ENCODE results near the gene HIF1AN. TPM values are rescaled to one million over a fixed set of nuclear protein-coding genes. Genes with fewer than 3 reads are reported as not detected.
"Not testable (repeated sequence)": the region's sequence is repeated elsewhere in the genome, so short reads cannot be mapped to it uniquely, and the experiment has no call there.

The HIF1AN gene
- total RNA-seq, 1 donor from 2014 or later: 19.3 TPM

DNA sequence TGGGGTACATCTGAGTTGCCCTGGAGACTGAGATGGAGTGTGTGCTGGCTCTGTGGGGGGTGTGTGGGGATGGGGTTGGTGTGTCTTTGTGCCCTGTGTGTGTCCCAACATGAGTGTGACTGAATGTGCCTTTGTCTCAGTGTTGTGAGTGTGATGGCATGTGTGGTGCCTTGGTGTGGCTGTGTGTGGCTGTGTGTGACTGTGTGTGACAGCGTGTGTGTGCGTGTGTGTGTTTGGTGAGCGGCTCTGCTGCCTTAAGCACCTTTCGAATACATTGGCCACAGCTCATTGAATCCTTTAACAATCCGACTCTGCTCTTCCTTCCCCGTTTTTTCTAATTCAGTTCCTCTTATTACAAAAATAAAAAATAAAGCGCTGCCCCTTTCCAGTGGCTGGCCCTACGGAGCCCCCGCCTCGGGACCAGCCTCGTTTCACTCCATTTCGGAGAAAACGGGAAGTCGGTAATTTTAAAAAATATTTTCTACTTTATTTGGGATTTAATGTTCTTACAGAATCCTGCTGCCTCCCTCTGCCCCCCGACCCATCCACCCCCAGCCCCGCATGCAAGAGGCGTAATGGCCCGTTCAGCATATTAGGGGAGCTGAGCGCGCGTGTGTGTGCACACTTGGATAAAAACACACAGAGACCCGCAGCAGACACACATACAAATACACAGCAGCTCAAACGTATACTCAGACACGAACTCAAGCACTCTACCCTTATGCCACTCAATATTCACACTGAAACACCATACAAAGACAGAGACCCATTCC lies 35.5 kb downstream of the HIF1AN start:
- Histone ChIP-seq H3K9ac (ENCODE audit: low read depth in 1 of 3, low read length in 3 of 3) (no peak overlapping the region), H3K9me3 (ENCODE audit: control insufficient read depth in 3 of 3, low read length in 3 of 3) (no peaks in the 10 kb centered on the region), H3K4me1 (ENCODE audit: control insufficient read depth in 3 of 3, insufficient read depth in 3 of 3, low read length in 3 of 3) (no peaks in the 10 kb centered on the region), H3K4me3 (ENCODE audit: low read length in 3 of 3) (no peak overlapping the region), H3K27me3 (ENCODE audit: control insufficient read depth in 3 of 3, insufficient read depth in 3 of 3, low read length in 3 of 3) (peaks cover 60 to 66% (median 64%) of the 10 kb centered on the region in 3 donors), H3K36me3 (ENCODE audit: control insufficient read depth in 3 of 3, insufficient read depth in 3 of 3, low read length in 3 of 3) (no peaks in the 10 kb centered on the region), H3K27ac (ENCODE audit: low read depth, low read length) (no peak overlapping the region)

DNA sequence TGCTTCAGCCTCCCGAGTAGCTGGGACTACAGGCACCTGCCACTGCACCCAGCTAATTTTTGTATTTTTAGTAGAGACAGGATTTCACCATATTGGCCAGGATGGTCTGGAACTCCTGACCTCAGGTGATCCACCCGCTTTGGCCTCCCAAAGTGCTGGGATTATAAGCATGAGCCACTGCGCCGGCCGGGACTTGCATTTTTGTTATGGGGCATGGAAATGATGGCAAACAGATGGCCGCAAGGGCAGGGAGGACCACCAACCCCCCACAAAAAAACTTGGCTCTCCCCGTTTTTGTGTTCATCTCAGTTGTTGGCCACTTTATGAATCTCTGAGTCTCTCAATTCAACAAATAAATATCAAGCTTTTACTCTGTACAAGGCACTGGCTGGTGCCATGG lies 39.4 kb downstream of the HIF1AN start:
- not testable (repeated sequence) for H3K27ac ChIP-seq (ENCODE audit: low read depth, low read length); H3K4me3 ChIP-seq (ENCODE audit: low read length in 3 of 3); H3K4me1 ChIP-seq (ENCODE audit: control insufficient read depth in 3 of 3, insufficient read depth in 3 of 3, low read length in 3 of 3); H3K9me3 ChIP-seq (ENCODE audit: control insufficient read depth in 3 of 3, low read length in 3 of 3); H3K9ac ChIP-seq (ENCODE audit: low read depth in 1 of 3, low read length in 3 of 3); H3K36me3 ChIP-seq (ENCODE audit: control insufficient read depth in 3 of 3, insufficient read depth in 3 of 3, low read length in 3 of 3)
- peaks cover 34 to 39% (median 34%) of the 10 kb centered on the region in 3 donors for H3K27me3 ChIP-seq (ENCODE audit: control insufficient read depth in 3 of 3, insufficient read depth in 3 of 3, low read length in 3 of 3)

DNA sequence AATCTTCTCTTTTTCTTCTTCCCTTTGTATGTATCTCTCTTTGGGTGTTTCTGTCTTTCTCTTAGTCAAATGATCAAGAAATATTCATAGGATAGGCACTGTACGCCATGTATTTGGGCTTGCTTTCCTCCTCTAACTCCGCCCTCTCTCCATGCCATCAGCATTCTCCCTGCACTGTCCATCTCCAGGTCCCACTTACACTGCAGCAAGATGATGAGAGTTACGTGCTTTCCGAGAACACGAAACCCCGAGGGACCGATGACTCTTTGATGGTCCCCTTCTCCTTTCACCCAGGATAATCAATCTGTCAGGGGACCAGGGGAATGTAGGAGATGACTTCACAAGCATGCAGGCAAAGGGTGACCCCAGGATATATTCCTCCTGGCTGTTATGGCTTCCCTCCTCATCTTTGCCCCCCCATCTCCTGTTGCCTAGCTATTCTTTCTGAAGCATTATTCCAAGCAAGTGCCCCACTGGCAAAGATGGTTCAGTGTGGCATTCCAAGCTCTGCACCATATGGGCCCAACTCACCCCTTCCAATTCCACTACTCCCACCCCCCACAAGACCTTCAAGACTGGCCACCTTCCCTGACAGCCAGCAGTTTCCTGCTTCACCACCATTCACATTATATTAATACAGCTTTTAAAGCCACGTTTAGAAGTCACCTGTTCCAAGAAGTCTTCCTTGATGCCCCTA lies 40.0 kb downstream of the HIF1AN start:
- Histone ChIP-seq H3K27me3 (ENCODE audit: control insufficient read depth in 3 of 3, insufficient read depth in 3 of 3, low read length in 3 of 3) (peaks cover 28 to 33% (median 28%) of the 10 kb centered on the region in 3 donors), H3K27ac (ENCODE audit: low read depth, low read length) (no peak overlapping the region), H3K9ac (ENCODE audit: low read depth in 1 of 3, low read length in 3 of 3) (no peak overlapping the region), H3K36me3 (ENCODE audit: control insufficient read depth in 3 of 3, insufficient read depth in 3 of 3, low read length in 3 of 3) (no peaks in the 10 kb centered on the region), H3K9me3 (ENCODE audit: control insufficient read depth in 3 of 3, low read length in 3 of 3) (no peaks in the 10 kb centered on the region), H3K4me1 (ENCODE audit: control insufficient read depth in 3 of 3, insufficient read depth in 3 of 3, low read length in 3 of 3) (no peaks in the 10 kb centered on the region), H3K4me3 (ENCODE audit: low read length in 3 of 3) (no peak overlapping the region)

DNA sequence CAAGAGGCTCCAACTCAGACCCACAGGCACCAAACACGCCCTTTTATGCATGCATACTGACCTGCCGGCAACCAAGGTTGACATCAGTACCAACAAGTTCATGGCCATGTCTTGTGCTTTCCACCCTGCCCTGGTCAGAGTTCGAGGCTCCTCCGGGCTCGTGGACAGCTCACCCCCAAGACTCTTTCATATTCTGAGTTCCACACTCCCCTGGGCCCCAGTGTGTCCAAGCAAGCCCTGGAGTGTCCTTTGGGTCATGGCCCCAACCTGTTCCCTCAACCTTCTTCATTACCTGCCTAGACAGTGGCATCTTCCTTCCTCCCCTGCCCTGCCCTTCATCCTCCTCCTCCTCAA lies 40.5 kb downstream of the HIF1AN start:
- Histone ChIP-seq H3K4me3 (ENCODE audit: low read length in 3 of 3) (no peak overlapping the region), H3K9me3 (ENCODE audit: control insufficient read depth in 3 of 3, low read length in 3 of 3) (no peaks in the 10 kb centered on the region), H3K27ac (ENCODE audit: low read depth, low read length) (no peak overlapping the region), H3K4me1 (ENCODE audit: control insufficient read depth in 3 of 3, insufficient read depth in 3 of 3, low read length in 3 of 3) (no peaks in the 10 kb centered on the region), H3K9ac (ENCODE audit: low read depth in 1 of 3, low read length in 3 of 3) (no peak overlapping the region), H3K27me3 (ENCODE audit: control insufficient read depth in 3 of 3, insufficient read depth in 3 of 3, low read length in 3 of 3) (peaks cover 23 to 29% (median 23%) of the 10 kb centered on the region in 3 donors), H3K36me3 (ENCODE audit: control insufficient read depth in 3 of 3, insufficient read depth in 3 of 3, low read length in 3 of 3) (no peaks in the 10 kb centered on the region)

DNA sequence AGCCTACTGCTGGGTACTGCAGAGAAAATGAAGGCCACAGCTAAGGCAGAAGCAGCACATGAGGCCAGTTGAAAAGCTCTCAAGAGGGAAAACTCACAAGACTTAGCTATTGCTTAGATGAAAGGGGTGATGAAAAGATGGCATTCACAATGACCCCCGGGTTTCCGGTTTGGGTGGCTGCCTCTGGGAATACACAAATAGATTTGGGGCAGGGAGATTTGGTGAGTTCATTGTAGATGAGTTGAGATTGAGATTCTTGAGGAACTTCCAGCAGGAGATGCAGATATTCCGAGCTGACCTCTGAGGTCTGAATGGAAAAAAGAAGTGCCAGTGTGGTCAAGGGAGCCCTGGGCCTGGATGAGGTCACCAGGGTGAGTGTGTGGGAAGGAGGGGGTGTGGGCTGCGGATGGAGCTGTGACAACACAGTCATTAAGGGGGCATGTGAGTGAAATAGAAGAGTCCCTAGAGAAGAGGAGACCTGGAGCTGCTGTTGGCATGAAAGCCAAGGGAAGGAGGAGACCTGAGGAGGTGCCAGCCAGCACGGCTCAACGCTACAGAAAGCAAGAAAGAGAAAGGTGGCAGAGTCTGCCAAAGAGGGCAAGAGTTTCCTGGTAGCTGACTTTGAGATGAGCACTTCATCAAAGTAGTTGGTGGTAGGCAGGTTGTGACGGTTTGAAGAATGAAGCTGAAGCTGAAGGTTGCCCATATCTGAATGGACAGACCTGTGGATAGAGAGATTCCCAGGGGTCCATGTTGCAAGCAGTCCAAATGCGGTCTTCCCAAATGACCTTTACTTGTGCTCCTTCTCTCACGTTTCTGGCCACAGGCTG lies 43.7 kb downstream of the HIF1AN start:
- Histone ChIP-seq H3K9me3 (ENCODE audit: control insufficient read depth in 3 of 3, low read length in 3 of 3) (no peaks in the 10 kb centered on the region), H3K36me3 (ENCODE audit: control insufficient read depth in 3 of 3, insufficient read depth in 3 of 3, low read length in 3 of 3) (no peaks in the 10 kb centered on the region), H3K27me3 (ENCODE audit: control insufficient read depth in 3 of 3, insufficient read depth in 3 of 3, low read length in 3 of 3) (peaks cover 14 to 19% (median 18%) of the 10 kb centered on the region in 3 donors), H3K4me1 (ENCODE audit: control insufficient read depth in 3 of 3, insufficient read depth in 3 of 3, low read length in 3 of 3) (no peaks in the 10 kb centered on the region), H3K9ac (ENCODE audit: low read depth in 1 of 3, low read length in 3 of 3) (no peak overlapping the region), H3K4me3 (ENCODE audit: low read length in 3 of 3) (no peak overlapping the region), H3K27ac (ENCODE audit: low read depth, low read length) (no peak overlapping the region)

DNA sequence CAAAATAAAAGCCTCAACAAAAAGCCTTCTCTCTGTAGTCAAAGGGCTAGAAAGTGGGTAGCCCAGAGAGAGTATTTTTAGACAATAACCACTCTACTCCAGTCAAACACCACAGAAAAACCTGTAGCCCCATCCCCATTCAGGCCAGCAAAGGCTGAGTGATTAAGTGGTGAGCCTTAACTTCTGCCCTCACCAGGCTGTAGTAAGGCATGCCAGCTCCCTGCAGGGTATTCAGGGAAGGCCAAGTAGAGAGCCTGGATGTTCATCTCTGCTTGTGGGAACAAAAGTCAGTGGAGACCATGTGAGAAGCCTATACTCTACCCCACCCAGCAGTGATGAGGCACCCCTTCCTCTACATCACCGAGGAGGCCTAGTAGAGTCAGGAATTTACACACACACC lies 51.2 kb downstream of the HIF1AN start:
- peaks cover 6 to 18% (median 16%) of the 10 kb centered on the region in 3 donors for H3K27me3 ChIP-seq (ENCODE audit: control insufficient read depth in 3 of 3, insufficient read depth in 3 of 3, low read length in 3 of 3)
- H3K27ac ChIP-seq (ENCODE audit: low read depth, low read length): no peak overlapping the region
- H3K4me3 ChIP-seq (ENCODE audit: low read length in 3 of 3): no peak overlapping the region
- H3K9ac ChIP-seq (ENCODE audit: low read depth in 1 of 3, low read length in 3 of 3): no peak overlapping the region
- H3K9me3 ChIP-seq (ENCODE audit: control insufficient read depth in 3 of 3, low read length in 3 of 3): peaks cover 0 to 4% (median 4%) of the 10 kb centered on the region in 3 donors
- no peaks in the 10 kb centered on the region for H3K36me3 ChIP-seq (ENCODE audit: control insufficient read depth in 3 of 3, insufficient read depth in 3 of 3, low read length in 3 of 3)
- H3K4me1 ChIP-seq (ENCODE audit: control insufficient read depth in 3 of 3, insufficient read depth in 3 of 3, low read length in 3 of 3): no peaks in the 10 kb centered on the region

DNA sequence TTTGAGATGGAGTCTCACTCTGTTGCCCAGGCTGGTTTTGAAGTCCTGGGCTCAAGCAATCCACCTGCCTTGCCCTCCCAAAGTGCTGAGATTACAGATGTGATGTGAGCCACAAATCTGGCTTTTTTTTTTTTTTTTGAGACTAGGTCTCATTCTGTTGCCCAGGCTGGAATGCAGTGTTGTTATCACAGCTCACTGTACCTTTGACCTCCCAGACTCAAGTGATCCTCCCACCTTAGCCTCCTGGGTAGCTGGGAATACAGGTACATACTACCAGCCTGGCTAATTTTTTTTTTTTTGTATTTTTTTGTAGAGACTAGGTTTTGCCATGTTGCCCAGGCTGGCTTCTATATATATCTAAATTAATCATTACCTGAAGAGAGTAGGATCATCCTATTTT lies 62.4 kb downstream of the HIF1AN start:
- Histone ChIP-seq H3K9me3 (ENCODE audit: control insufficient read depth in 3 of 3, low read length in 3 of 3) (no peaks in the 10 kb centered on the region), H3K27me3 (ENCODE audit: control insufficient read depth in 3 of 3, insufficient read depth in 3 of 3, low read length in 3 of 3) (peaks cover 0 to 7% (median 3%) of the 10 kb centered on the region in 3 donors), H3K4me3 (ENCODE audit: low read length in 3 of 3) (no peak overlapping the region), H3K27ac (ENCODE audit: low read depth, low read length) (no peak overlapping the region), H3K4me1 (ENCODE audit: control insufficient read depth in 3 of 3, insufficient read depth in 3 of 3, low read length in 3 of 3) (no peaks in the 10 kb centered on the region), H3K9ac (ENCODE audit: low read depth in 1 of 3, low read length in 3 of 3) (no peak overlapping the region), H3K36me3 (ENCODE audit: control insufficient read depth in 3 of 3, insufficient read depth in 3 of 3, low read length in 3 of 3) (no peaks in the 10 kb centered on the region)

DNA sequence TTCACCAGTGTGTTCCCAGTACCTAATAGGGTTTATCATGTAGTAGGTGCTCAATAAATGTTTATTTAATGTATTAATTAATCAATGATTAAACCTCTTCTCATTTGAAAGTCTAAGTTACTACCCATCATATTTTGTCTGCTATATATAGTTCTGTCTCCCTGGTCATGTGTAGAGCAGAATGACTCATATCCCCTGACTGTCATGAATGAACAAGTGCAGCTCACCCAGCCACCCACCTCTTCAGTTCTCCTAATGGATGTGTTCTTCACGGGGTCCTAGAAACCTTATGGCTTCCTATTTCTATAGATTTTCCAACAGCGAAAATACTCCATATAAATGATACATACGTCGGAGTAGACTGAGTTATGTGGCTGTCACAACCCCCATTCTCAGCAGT lies 64.5 kb downstream of the HIF1AN start:
- Histone ChIP-seq H3K36me3 (ENCODE audit: control insufficient read depth in 3 of 3, insufficient read depth in 3 of 3, low read length in 3 of 3) (no peaks in the 10 kb centered on the region), H3K4me1 (ENCODE audit: control insufficient read depth in 3 of 3, insufficient read depth in 3 of 3, low read length in 3 of 3) (no peaks in the 10 kb centered on the region), H3K9me3 (ENCODE audit: control insufficient read depth in 3 of 3, low read length in 3 of 3) (no peaks in the 10 kb centered on the region), H3K9ac (ENCODE audit: low read depth in 1 of 3, low read length in 3 of 3) (no peak overlapping the region), H3K27me3 (ENCODE audit: control insufficient read depth in 3 of 3, insufficient read depth in 3 of 3, low read length in 3 of 3) (peaks cover 0 to 7% (median 3%) of the 10 kb centered on the region in 3 donors), H3K27ac (ENCODE audit: low read depth, low read length) (no peak overlapping the region), H3K4me3 (ENCODE audit: low read length in 3 of 3) (no peak overlapping the region)

DNA sequence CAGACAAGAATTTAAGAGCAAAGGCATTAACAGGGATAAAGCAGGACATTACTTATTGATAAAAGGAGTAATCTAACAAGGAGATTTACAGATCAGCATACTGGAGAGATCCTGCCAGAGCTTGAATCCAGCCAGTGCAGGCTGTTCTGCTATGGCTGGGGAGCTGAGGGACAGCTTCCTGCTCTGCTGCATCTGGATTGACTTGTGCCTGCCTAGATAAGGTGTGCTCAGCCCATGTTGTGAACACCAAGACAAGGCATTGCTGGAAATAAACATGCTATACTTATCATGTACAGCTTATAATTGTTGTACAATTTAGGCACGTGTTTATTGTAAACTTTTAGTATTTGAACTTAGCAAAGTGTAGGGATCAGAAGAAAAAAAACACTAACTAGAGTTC lies 71.7 kb downstream of the HIF1AN start:
- H3K4me1 ChIP-seq (ENCODE audit: control insufficient read depth in 3 of 3, insufficient read depth in 3 of 3, low read length in 3 of 3): no peaks in the 10 kb centered on the region
- H3K9me3 ChIP-seq (ENCODE audit: control insufficient read depth in 3 of 3, low read length in 3 of 3): no peaks in the 10 kb centered on the region
- H3K9ac ChIP-seq (ENCODE audit: low read depth in 1 of 3, low read length in 3 of 3): no peak overlapping the region
- peaks cover 6 to 15% (median 12%) of the 10 kb centered on the region in 3 donors for H3K27me3 ChIP-seq (ENCODE audit: control insufficient read depth in 3 of 3, insufficient read depth in 3 of 3, low read length in 3 of 3)
- H3K4me3 ChIP-seq (ENCODE audit: low read length in 3 of 3): no peak overlapping the region
- H3K36me3 ChIP-seq (ENCODE audit: control insufficient read depth in 3 of 3, insufficient read depth in 3 of 3, low read length in 3 of 3): no peaks in the 10 kb centered on the region
- no peak overlapping the region for H3K27ac ChIP-seq (ENCODE audit: low read depth, low read length)

Data from skeletal muscle tissue (tissue), 4 donors.